Right lobe of liver (tissue), 6 donors: ENCODE measurements around the gene GLIPR2. TPM values are rescaled to one million over a fixed set of nuclear protein-coding genes. Genes with fewer than 3 reads are reported as not detected.
A peak's percentile ranks its signal among the peaks of the same experiment; 100 is the strongest.

Source experiments
- ATAC-seq, 4 donors: fragments of 200-7000 bp; cut with Tn5 transposase; one replicate each; pipeline ENCODE4 v1.9.1; 2020; ENCODE audit warnings: mild to moderate bottlenecking in 4 of 4, moderate library complexity in 4 of 4
- DNase-seq, 3 donors: peaks; one replicate each; pipeline ENCODE4 v3.0.0-alpha.2; 2020
- H3K27ac ChIP-seq, 3 donors: fragments of 200-600 bp; one replicate each; pipeline ENCODE4 v1.8.0; 2022
- H3K27me3 ChIP-seq, 2 donors: fragments of 200-600 bp; one replicate each; pipeline ENCODE4 v1.8.0; 2022
- H3K36me3 ChIP-seq, 4 donors: fragments of 200-600 bp; sonication (generic) in 1 of 4; one replicate each; pipeline versions ENCODE4 v1.5.1 to v1.8.0; 2017 to 2022; ENCODE audit warnings: control low read depth in 1 of 4
- H3K4me1 ChIP-seq, 4 donors: fragments of 200-600 bp; sonication (generic) in 1 of 4; one replicate each; pipeline versions ENCODE4 v1.5.1 to v1.8.0; 2017 to 2022; ENCODE audit warnings: control low read depth in 1 of 4
- H3K4me3 ChIP-seq, 3 donors: fragments of 200-600 bp; one replicate each; pipeline ENCODE4 v1.8.0; 2022
- H3K9me3 ChIP-seq, 4 donors: fragments of 200-600 bp; sonication (generic) in 1 of 4; one replicate each; pipeline versions ENCODE4 v1.5.1 to v1.8.0; 2017 to 2022; ENCODE audit warnings: control low read depth in 1 of 4
- POLR2A ChIP-seq: fragments of 450-650 bp; IDR thresholded peaks from one replicate; pipeline ENCODE4 v1.6.1; 2017; ENCODE audit warnings: antibody characterized with exemption, mild to moderate bottlenecking
- WGBS: methylation state at CpG from one replicate; pipeline ENCODE4 v1.1.6; 2018; ENCODE audit warnings: low coverage, low lambda C conversion rate; ENCODE audit not compliant: insufficient coverage; ENCODE audit errors: missing lambda C conversion rate; 5-methylcytosine and 5-hydroxymethylcytosine counted together
- intact Hi-C, 2 donors: fragments of 100-400 bp; cut with DNase I; formaldehyde crosslinking; loops; one replicate each; pipeline versions ENCODE4 v1.11.2 to v1.14.1; 2022
- total RNA-seq, 6 experiments: library from RNA; depleted of rRNA in 2 of 6; stranded (reverse); fragments of >200 nt in 2 of 6; fragmentation: NEBNext Ultra II Directional in 3 of 6; extraction: Animal tissue kit (Norgen Biotek cat#: 25700) in 3 of 6; gene quantifications; one replicate each; pipeline versions ENCODE4 v1.1.0 to v1.2.4, GENCODE V29; 2016 to 2023
- TF ChIP-seq, protein P1 (sequence below), 4 donors: fragments of 200-600 bp in 3 of 4; fragments of 450-650 bp in 1 of 4; IDR thresholded peaks; one replicate each; pipeline versions ENCODE4 v1.5.1 to v1.8.0; 2016 to 2022; ENCODE audit warnings: antibody characterized with exemption in 4 of 4, mild to moderate bottlenecking in 2 of 4
- donor health status: DM: no; HTN: yes; CAD: no.
- donor health status: DM: no; HTN: no; CAD: no.
- donor health status: DM: no; HTN: no; CAD: no.
- donor health status: DM: no; HTN: yes; CAD: no.
- donor health status: DM: no; HTN: yes; CAD: no.

GLIPR2 gene
- total RNA-seq, 6 experiments from 2014 or later: 1.2 to 3.9 (median 2.5) TPM

DNA sequence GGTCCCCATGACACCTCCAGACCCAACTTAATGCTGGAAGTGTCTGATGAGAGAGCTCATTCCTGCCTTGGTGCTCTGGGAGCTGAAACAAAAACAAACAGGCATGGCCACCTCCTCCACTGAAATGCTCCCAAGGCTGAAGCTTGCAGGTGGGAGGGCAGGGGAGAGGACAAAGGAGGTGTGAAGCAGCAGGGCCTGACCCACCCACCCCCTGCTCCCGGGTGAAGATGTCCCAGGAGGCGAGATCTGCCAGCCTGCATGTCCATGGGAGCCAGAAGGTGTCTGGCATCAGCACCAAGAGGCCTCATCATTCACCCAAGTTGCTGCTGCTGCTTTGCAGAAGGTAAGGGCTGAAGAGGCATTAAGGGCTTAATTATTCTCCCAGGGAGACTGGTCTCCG, 28.5 kb downstream of the GLIPR2 start:
- DNase-seq (no peak), ATAC-seq (no peak)
- H3K4me1 ChIP-seq: no peaks in the 10 kb centered on the region
- no peak for TF ChIP-seq POLR2A
- TF ChIP-seq, protein P1, sequence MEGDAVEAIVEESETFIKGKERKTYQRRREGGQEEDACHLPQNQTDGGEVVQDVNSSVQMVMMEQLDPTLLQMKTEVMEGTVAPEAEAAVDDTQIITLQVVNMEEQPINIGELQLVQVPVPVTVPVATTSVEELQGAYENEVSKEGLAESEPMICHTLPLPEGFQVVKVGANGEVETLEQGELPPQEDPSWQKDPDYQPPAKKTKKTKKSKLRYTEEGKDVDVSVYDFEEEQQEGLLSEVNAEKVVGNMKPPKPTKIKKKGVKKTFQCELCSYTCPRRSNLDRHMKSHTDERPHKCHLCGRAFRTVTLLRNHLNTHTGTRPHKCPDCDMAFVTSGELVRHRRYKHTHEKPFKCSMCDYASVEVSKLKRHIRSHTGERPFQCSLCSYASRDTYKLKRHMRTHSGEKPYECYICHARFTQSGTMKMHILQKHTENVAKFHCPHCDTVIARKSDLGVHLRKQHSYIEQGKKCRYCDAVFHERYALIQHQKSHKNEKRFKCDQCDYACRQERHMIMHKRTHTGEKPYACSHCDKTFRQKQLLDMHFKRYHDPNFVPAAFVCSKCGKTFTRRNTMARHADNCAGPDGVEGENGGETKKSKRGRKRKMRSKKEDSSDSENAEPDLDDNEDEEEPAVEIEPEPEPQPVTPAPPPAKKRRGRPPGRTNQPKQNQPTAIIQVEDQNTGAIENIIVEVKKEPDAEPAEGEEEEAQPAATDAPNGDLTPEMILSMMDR (IDR thresholded peaks at IDR 0.05): no peak
- intact Hi-C loops: no loop called here
- H3K27ac ChIP-seq: no peak overlapping the region
- H3K4me3 ChIP-seq: no peak overlapping the region
- no peaks in the 10 kb centered on the region for H3K9me3 ChIP-seq
- 48% methylated on average over 3 of the region's 3 CpGs for WGBS
- no peaks in the 10 kb centered on the region for H3K36me3 ChIP-seq
- no peaks in the 10 kb centered on the region for H3K27me3 ChIP-seq

DNA sequence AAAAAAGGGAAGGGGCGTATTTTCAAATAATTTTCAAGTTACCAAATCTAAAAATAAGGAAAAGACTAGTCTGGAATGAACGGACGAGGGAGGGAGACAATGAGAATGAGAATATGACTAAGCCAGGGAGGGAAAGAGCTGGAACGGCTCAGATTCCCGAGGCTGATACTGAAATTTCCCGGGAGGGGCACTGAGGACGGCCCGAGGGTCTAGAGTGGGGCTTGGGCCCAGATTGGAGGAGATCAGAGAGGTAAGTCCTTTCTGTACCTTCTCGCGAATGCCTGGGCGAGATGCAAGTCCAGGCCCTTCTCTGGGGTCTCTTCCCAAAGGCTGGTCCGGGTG, 29.3 kb downstream of the GLIPR2 start:
- peak overlapping the region in 2 of 3 donors; percentile 19 to 35 for H3K4me3 ChIP-seq
- DNase-seq: no peak
- no peak overlapping the region for H3K27ac ChIP-seq
- H3K36me3 ChIP-seq: no peaks in the 10 kb centered on the region
- H3K27me3 ChIP-seq: no peaks in the 10 kb centered on the region
- H3K9me3 ChIP-seq: no peaks in the 10 kb centered on the region
- WGBS: 78% methylated on average over 8 of the region's 12 CpGs
- H3K4me1 ChIP-seq: no peaks in the 10 kb centered on the region
- TF ChIP-seq POLR2A: no peak
- TF ChIP-seq, protein P1 (IDR thresholded peaks at IDR 0.05): no peak
- no peak for ATAC-seq
- intact Hi-C loops: no loop called here

DNA sequence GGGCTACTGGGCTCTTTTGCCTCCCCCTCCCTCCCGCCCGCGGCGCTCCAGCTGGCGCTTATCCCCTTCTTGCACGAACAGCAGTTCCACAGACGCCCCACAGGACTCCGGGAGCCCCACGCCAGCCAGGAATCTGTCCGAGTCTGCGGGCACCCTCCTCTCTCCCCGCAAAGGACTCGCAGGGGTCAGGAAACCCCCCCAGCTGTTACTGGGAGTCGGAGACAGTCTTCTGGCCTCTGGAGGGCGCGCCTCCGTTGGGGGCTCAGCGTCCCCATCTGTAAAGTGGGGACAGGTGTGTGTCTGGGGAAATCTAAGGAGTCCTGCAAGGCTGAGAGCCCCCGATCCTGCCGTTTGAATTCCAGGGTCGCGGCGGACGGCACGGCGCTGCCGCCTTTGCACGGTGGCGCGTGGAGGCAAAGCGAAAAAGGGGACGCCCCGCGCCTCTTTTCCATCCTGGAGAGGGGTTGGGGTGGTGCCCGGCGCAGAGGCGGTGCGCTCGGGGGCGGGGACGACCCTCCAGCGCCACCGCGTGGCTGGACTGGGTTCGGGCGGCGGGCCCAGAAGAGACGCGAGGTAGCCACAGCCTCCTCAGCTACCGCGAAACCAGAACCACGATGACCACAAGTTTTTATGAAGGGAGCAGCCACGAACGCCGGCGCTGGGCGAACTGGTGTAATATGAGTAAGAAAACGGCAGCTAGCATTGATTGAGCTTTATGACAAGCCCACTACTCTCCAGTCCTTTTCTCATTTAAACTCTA, 29.8 kb downstream of the GLIPR2 start:
- intact Hi-C loops: no loop called here
- Histone ChIP-seq H3K27me3 (no peaks in the 10 kb centered on the region), H3K9me3 (no peaks in the 10 kb centered on the region), H3K4me1 (no peaks in the 10 kb centered on the region), H3K4me3 (peak overlapping the region; percentile 19 to 35 (median 31)), H3K36me3 (no peaks in the 10 kb centered on the region), H3K27ac (no peak overlapping the region)
- DNase-seq: peak; percentile 82 to 85 (median 82)
- 8% methylated on average over 14 of the region's 58 CpGs for WGBS
- TF ChIP-seq, protein P1 (IDR thresholded peaks at IDR 0.05): peak; percentile 93 to 98 (median 96)
- TF ChIP-seq POLR2A: no peak
- ATAC-seq: peak; percentile 98 to 100 (median 99)

- Histone ChIP-seq H3K27me3 (no peaks in the 10 kb centered on the region), H3K9me3 (no peaks in the 10 kb centered on the region), H3K36me3 (no peaks in the 10 kb centered on the region), H3K4me3 (no peak within 1 kb of the TSS), H3K27ac (no peak within 1 kb of the TSS), H3K4me1 (no peaks in the 10 kb centered on the region)
- intact Hi-C loops: no loop called here
- TF ChIP-seq, protein P1 (IDR thresholded peaks at IDR 0.05): no peak
- TF ChIP-seq POLR2A: no peak
- 91% methylated on average over 6 of the region's 6 CpGs for WGBS
- no peak for DNase-seq
- no peak for ATAC-seq
Observed at GRCh38 chr9:36169166-36169565, 32.6 kb downstream of the GLIPR2 start, which contains the start of gene CCIN. Gene CCIN (plus strand): TSS chr9:36169388. CDS start chr9:36169503, 115 bp downstream.
